Glutamatergic neuron (in vitro differentiated cells): Measurements from ENCODE around the gene ARHGEF1. TPM values are rescaled to one million over a fixed set of nuclear protein-coding genes. Genes with fewer than 3 reads are reported as not detected.

Experiments used
- DNase-seq: peaks from one replicate; pipeline ENCODE4 v3.0.0; 2022
- H3K27ac Mint-ChIP-seq: one replicate; pipeline ENCODE4 v1.8.0; 2020; ENCODE audit warnings: mild to moderate bottlenecking, mixed read lengths, inconsistent platforms; ENCODE audit not compliant: unreplicated experiment
- H3K27me3 Mint-ChIP-seq: one replicate; pipeline ENCODE4 v1.8.0; 2020; ENCODE audit warnings: mild to moderate bottlenecking, moderate library complexity, mixed read lengths, inconsistent platforms; ENCODE audit not compliant: unreplicated experiment
- H3K36me3 Mint-ChIP-seq: one replicate; pipeline ENCODE4 v1.8.0; 2020; ENCODE audit warnings: mild to moderate bottlenecking, mixed read lengths, inconsistent platforms; ENCODE audit not compliant: unreplicated experiment
- H3K4me1 Mint-ChIP-seq: one replicate; pipeline ENCODE4 v1.8.0; 2020; ENCODE audit warnings: mild to moderate bottlenecking, low read depth, mixed read lengths, inconsistent platforms; ENCODE audit not compliant: unreplicated experiment
- H3K4me3 Mint-ChIP-seq: one replicate; pipeline ENCODE4 v1.8.0; 2020; ENCODE audit warnings: mild to moderate bottlenecking, mixed read lengths, inconsistent platforms; ENCODE audit not compliant: unreplicated experiment
- H3K9me3 Mint-ChIP-seq: one replicate; pipeline ENCODE4 v1.8.0; 2020; ENCODE audit warnings: mild to moderate bottlenecking, moderate library complexity, mixed read lengths, inconsistent platforms; ENCODE audit not compliant: unreplicated experiment
- CTCF ChIP-seq: fragments of 200-600 bp; sonication (generic); IDR thresholded peaks from one replicate; pipeline ENCODE4 v1.5.0; 2021; ENCODE audit not compliant: partially characterized antibody, unreplicated experiment
- total RNA-seq: library from RNA; stranded (reverse); fragmentation: NEBNext Ultra II Directional; extraction: Animal tissue kit (Norgen Biotek cat#: 25700); gene quantifications from one replicate; pipeline ENCODE4 v1.2.1, GENCODE V29; 2021; ENCODE audit not compliant: unreplicated experiment

ARHGEF1 gene
- total RNA-seq, 1 donor from 2014 or later, result 78.7 TPM

DNA sequence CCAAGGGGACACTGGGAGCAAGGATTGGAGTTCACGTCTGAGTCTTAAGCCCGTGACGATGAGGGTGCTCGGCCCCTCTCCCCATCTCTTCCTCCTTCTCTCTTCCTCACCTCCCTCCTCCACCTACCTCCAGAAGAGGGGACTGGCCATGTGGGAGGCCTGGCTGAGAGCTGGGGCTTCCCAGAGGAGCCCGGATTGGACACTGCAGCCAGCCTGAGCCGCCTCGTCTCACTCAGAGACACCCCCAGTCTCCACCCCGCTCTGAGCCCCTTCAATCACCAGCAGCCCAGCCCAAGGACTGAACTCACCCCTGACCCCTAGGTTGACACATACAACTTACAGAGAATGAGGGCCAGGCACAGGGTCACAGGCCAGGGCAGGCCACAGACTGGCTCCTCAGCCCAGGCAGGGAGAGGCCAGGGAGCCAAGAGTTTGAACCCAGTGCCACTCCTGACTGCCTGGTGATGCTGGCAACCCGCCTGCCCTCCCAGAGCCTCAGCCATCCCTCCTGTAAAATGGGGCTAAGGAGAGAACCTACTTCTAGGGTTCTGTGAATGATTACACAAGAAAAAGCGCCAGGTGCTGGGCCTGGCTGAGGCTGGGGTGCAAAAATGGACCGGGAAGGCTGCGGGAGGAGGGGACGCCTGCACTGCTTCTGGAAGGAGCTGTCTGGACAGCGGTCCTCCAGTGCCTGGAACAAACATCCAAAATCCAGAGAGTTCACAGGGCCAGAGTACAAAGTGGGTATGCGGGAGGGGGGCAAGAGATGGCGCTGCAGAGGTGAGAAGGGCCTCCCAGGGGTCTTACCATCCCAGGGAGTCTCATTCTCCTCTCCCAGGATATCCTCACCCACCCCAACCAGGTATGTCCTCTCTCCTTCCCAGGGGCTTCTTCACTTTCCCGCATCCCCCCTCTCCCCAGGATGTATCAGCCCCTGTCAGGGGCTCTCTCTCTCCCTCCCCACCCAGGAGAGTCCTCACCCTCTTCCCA, 4.8 kb upstream of the ARHGEF1 start:
- H3K9me3 Mint-ChIP-seq, result peaks cover 1% of the 10 kb centered on the region
- no peak for TF ChIP-seq CTCF
- H3K4me3 Mint-ChIP-seq, result no peak overlapping the region
- no peak overlapping the region for H3K27ac Mint-ChIP-seq
- H3K36me3 Mint-ChIP-seq, result no peaks in the 10 kb centered on the region
- no peak for DNase-seq
- H3K4me1 Mint-ChIP-seq, result peaks cover 2% of the 10 kb centered on the region
- H3K27me3 Mint-ChIP-seq, result peaks cover 7% of the 10 kb centered on the region

DNA sequence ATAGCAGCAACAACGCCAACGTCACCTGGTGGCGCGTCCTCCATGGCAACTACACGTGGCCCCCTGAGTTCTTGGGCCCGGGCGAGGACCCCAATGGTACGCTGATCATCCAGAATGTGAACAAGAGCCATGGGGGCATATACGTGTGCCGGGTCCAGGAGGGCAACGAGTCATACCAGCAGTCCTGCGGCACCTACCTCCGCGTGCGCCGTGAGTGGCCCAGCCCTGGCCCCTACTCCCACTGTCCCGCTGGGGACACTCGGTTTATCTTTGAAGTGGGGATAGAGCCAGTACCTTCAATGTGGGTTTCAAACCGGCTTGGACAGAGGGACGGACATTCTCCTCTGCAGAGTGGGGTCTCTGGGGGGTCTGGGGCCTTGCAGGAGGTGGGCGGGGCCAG, 3.9 kb upstream of the ARHGEF1 start:
- H3K27ac Mint-ChIP-seq, result no peak overlapping the region
- DNase-seq, result no peak
- no peak for TF ChIP-seq CTCF
- peaks cover 7% of the 10 kb centered on the region for H3K27me3 Mint-ChIP-seq
- H3K4me1 Mint-ChIP-seq, result peaks cover 5% of the 10 kb centered on the region
- peaks cover 4% of the 10 kb centered on the region for H3K9me3 Mint-ChIP-seq
- no peaks in the 10 kb centered on the region for H3K36me3 Mint-ChIP-seq
- no peak overlapping the region for H3K4me3 Mint-ChIP-seq

- Mint-ChIP-seq H3K36me3 (no peaks in the 10 kb centered on the region), H3K27ac (no peak overlapping the region), H3K4me1 (peaks cover 5% of the 10 kb centered on the region), H3K4me3 (no peak overlapping the region), H3K9me3 (peaks cover 4% of the 10 kb centered on the region), H3K27me3 (peaks cover 7% of the 10 kb centered on the region)
- DNase-seq, result no peak
- TF ChIP-seq CTCF, result no peak
These were observed 3.2 kb upstream of the ARHGEF1 start for GRCh38 chr19:41879670-41880328.

DNA sequence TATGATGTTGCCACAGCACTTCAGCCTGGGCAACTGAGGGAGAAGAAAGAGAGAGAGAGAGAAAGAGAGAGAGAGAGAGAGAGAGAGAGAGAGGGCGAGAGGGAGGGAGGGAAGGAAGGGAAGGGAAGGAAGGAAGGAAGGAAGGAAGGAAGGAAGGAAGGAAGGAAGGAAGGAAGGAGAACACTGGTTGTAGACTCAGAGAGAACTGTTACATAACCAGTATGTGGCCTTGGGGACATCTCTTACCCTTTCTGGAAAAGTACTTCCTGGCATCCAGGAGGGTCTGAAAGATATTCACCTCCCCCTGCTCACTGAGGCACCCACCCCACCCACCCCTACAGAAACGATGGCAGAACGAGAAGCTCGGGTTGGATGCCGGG, 2.7 kb upstream of the ARHGEF1 start:
- Mint-ChIP-seq H3K4me3 (no peak overlapping the region), H3K4me1 (peaks cover 6% of the 10 kb centered on the region), H3K27me3 (peaks cover 7% of the 10 kb centered on the region), H3K36me3 (no peaks in the 10 kb centered on the region), H3K27ac (no peak overlapping the region), H3K9me3 (peaks cover 5% of the 10 kb centered on the region)
- DNase-seq, result no peak
- no peak for TF ChIP-seq CTCF

DNA sequence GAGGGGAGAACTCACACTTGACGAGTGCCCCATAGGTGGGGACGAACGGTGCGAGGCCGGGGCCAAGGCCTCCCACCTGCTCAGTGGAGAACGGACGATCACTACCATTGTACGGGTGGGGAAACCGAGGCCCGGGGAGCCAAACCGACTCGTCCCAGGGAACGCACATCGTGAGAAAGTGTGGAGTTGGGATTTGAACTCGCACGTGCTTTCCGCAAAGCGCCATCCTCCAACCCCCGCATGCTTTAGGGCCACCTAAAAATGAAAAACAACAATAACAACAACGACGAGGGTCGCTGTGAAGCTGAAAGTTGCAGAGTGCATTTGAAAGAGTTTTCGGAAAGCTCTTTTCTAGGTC, 458 bp downstream of the ARHGEF1 start:
- Mint-ChIP-seq H3K27ac (peak overlapping the region; percentile 75), H3K9me3 (peaks cover 7% of the 10 kb centered on the region), H3K27me3 (peaks cover 9% of the 10 kb centered on the region), H3K4me3 (peak overlapping the region; percentile 94), H3K36me3 (no peaks in the 10 kb centered on the region), H3K4me1 (peaks cover 11% of the 10 kb centered on the region)
- no peak for TF ChIP-seq CTCF
- DNase-seq, result no peak
